GM19351 (cell line): ENCODE results near the gene RBMS1.

Experiments
- ATAC-seq: cut with Tn5 transposase; IDR thresholded peaks from one replicate; pipeline ENCODE4 v1.9.1; 2021; ENCODE audit warnings: mild to moderate bottlenecking, moderate library complexity; ENCODE audit not compliant: unreplicated experiment

The RBMS1 gene

GRCh38 chr2:160261732-160262131 lies 231.9 kb downstream of the RBMS1 start:
- ATAC-seq: no peak

GRCh38 chr2:160258492-160258805 lies 235.2 kb downstream of the RBMS1 start:
- no peak for ATAC-seq

- ATAC-seq: no peak
These were observed 235.7 kb downstream of the RBMS1 start for GRCh38 chr2:160257743-160258491.

GRCh38 chr2:160257041-160257742 lies 236.4 kb downstream of the RBMS1 start:
- no peak for ATAC-seq

GRCh38 chr2:160256507-160256906 lies 237.1 kb downstream of the RBMS1 start:
- ATAC-seq: no peak

- no peak for ATAC-seq
These were observed 238.2 kb downstream of the RBMS1 start for GRCh38 chr2:160255408-160255807.

- ATAC-seq: no peak
These were observed 239.3 kb downstream of the RBMS1 start for GRCh38 chr2:160254189-160254762.

- no peak for ATAC-seq
These were observed 240.0 kb downstream of the RBMS1 start for GRCh38 chr2:160253440-160254188.

GRCh38 chr2:160252900-160253299 lies 240.7 kb downstream of the RBMS1 start:
- ATAC-seq: no peak

- no peak for ATAC-seq
These were observed 241.2 kb downstream of the RBMS1 start for GRCh38 chr2:160252278-160252887.

- no peak for ATAC-seq
These were observed 242.0 kb downstream of the RBMS1 start for GRCh38 chr2:160251569-160251968.

- ATAC-seq: no peak
These were observed 243.7 kb downstream of the RBMS1 start for GRCh38 chr2:160249876-160250275.

GRCh38 chr2:160247296-160248035 lies 246.1 kb downstream of the RBMS1 start:
- ATAC-seq: no peak

GRCh38 chr2:160246356-160246755 lies 247.3 kb downstream of the RBMS1 start:
- ATAC-seq: no peak

- no peak for ATAC-seq
These were observed 247.9 kb downstream of the RBMS1 start for GRCh38 chr2:160245614-160246155.

GRCh38 chr2:160242893-160243564 lies 250.6 kb downstream of the RBMS1 start:
- no peak for ATAC-seq

- no peak for ATAC-seq
These were observed 252.1 kb downstream of the RBMS1 start for GRCh38 chr2:160241251-160242137.

GRCh38 chr2:160239436-160239835 lies 254.2 kb downstream of the RBMS1 start:
- no peak for ATAC-seq

- no peak for ATAC-seq
These were observed 255.2 kb downstream of the RBMS1 start for GRCh38 chr2:160238392-160238791.
